NCI-H2227 treated with DMSO at 0.1 percent for 48 hours (cell line): ENCODE measurements around the gene SH3RF1.
"Not testable (repeated sequence)": the region's sequence is repeated elsewhere in the genome, so short reads cannot be mapped to it uniquely, and the experiment has no call there.

ENCODE experiments used
- DNase-seq: peaks from one replicate; lab custom pipeline; 2025; lab: John Stamatoyannopoulos, UW

SH3RF1 gene

GRCh38 chr4:169270810-169271691, at the start of gene SH3RF1:
Gene SH3RF1, minus strand, starts transcription at chr4:169270956. Its CDS starts 1,744 bp downstream, at chr4:169269212.
- peak; percentile 28 for DNase-seq

- DNase-seq, result no peak
Observed at GRCh38 chr4:169315530-169316343, 45.0 kb upstream of the SH3RF1 start.

GRCh38 chr4:169314906-169315305, 44.1 kb upstream of the SH3RF1 start:
- DNase-seq, result peak; percentile 60

GRCh38 chr4:169313732-169314131, 43.0 kb upstream of the SH3RF1 start:
- DNase-seq, result no peak

- no peak for DNase-seq
Observed at GRCh38 chr4:169312690-169313422, 42.1 kb upstream of the SH3RF1 start.

- DNase-seq, result no peak
Observed at GRCh38 chr4:169311643-169312365, 41.0 kb upstream of the SH3RF1 start.

- DNase-seq, result no peak
Observed at GRCh38 chr4:169309326-169309967, 38.7 kb upstream of the SH3RF1 start.

- DNase-seq, result no peak
Observed at GRCh38 chr4:169307576-169307975, 36.8 kb upstream of the SH3RF1 start.

GRCh38 chr4:169305651-169306050, 34.9 kb upstream of the SH3RF1 start:
- DNase-seq, result no peak

- no peak for DNase-seq
Observed at GRCh38 chr4:169305173-169305572, 34.4 kb upstream of the SH3RF1 start.

GRCh38 chr4:169295822-169296221, 25.1 kb upstream of the SH3RF1 start:
- DNase-seq, result no peak

- no peak for DNase-seq
Observed at GRCh38 chr4:169293343-169294176, 22.8 kb upstream of the SH3RF1 start.

- not testable (repeated sequence) for DNase-seq
Observed at GRCh38 chr4:169287983-169288382, 17.2 kb upstream of the SH3RF1 start.

- no peak for DNase-seq
Observed at GRCh38 chr4:169286562-169287301, 16.0 kb upstream of the SH3RF1 start.

GRCh38 chr4:169283114-169283509, 12.4 kb upstream of the SH3RF1 start:
- no peak for DNase-seq

- DNase-seq, result no peak
Observed at GRCh38 chr4:169282429-169283113, 11.8 kb upstream of the SH3RF1 start.

GRCh38 chr4:169279108-169279507, 8.4 kb upstream of the SH3RF1 start:
- no peak for DNase-seq

- no peak for DNase-seq
Observed at GRCh38 chr4:169278624-169279023, 7.9 kb upstream of the SH3RF1 start.

- not testable (repeated sequence) for DNase-seq
Observed at GRCh38 chr4:169277838-169278237, 7.1 kb upstream of the SH3RF1 start.
